Keratinocyte (primary cell): ENCODE results near the gene PRKCH. TPM values are rescaled to one million over a fixed set of nuclear protein-coding genes. Genes with fewer than 3 reads are reported as not detected.
"Not testable (repeated sequence)": the region's sequence is repeated elsewhere in the genome, so short reads cannot be mapped to it uniquely, and the experiment has no call there.

ENCODE experiments used
- DNase-seq: peaks from one replicate; pipeline ENCODE4 v3.0.0-alpha.2; 2011; ENCODE audit warnings: low read depth, missing footprints, low spot score
- FAIRE-seq: peaks from 2 replicates; lab custom pipeline; 2011; peaks lifted over from hg19 to GRCh38; lab: Jason Lieb, UNC
- H2AFZ ChIP-seq: 2 replicates; pipeline ENCODE4 v1.6.0; 2012; ENCODE audit warnings: low read length, control low read depth, inconsistent platforms; ENCODE audit not compliant: control insufficient read depth
- H3K27ac ChIP-seq: 2 replicates; pipeline ENCODE4 v1.5.1; 2011; ENCODE audit warnings: low read length; ENCODE audit not compliant: control insufficient read depth, insufficient read depth
- H3K27me3 ChIP-seq: 3 replicates; pipeline ENCODE4 v1.6.0; 2011; ENCODE audit warnings: low read length; ENCODE audit not compliant: control insufficient read depth, insufficient read depth; ENCODE audit errors: extremely low read depth
- H3K36me3 ChIP-seq, 2 experiments: 2 replicates in 1 of 2; 3 replicates in 1 of 2; pipeline ENCODE4 v1.5.1; 2011; ENCODE audit warnings: low read length in 2 of 2, mild to moderate bottlenecking in 1 of 2; ENCODE audit not compliant: control insufficient read depth in 2 of 2, insufficient read depth in 2 of 2; ENCODE audit errors: extremely low read depth in 1 of 2
- H3K4me1 ChIP-seq: 3 replicates; pipeline ENCODE4 v1.5.1; 2011; ENCODE audit warnings: low read length; ENCODE audit not compliant: control insufficient read depth, insufficient read depth; ENCODE audit errors: extremely low read depth
- H3K4me2 ChIP-seq: 3 replicates; pipeline ENCODE4 v1.6.0; 2011; ENCODE audit warnings: low read depth, low read length; ENCODE audit not compliant: control insufficient read depth, insufficient read depth; ENCODE audit errors: extremely low read depth
- H3K4me3 ChIP-seq, 3 experiments: fragments of 200-600 bp in 1 of 3; sonication (generic) in 1 of 3; 2 replicates in 2 of 3; 3 replicates in 1 of 3; pipeline ENCODE4 v1.5.1; 2011 to 2016; ENCODE audit warnings: low read length in 3 of 3, mild to moderate bottlenecking in 3 of 3, control low read depth in 2 of 3, inconsistent platforms in 1 of 3, low read depth in 1 of 3, mixed read lengths in 1 of 3, mixed run types in 1 of 3, moderate library complexity in 1 of 3; ENCODE audit not compliant: control insufficient read depth in 2 of 3, insufficient read depth in 2 of 3; ENCODE audit errors: extremely low read depth in 1 of 3
- H3K79me2 ChIP-seq: 2 replicates; pipeline ENCODE4 v1.6.0; 2012; ENCODE audit warnings: low read length; ENCODE audit not compliant: control insufficient read depth, insufficient read depth
- H3K9ac ChIP-seq: 3 replicates; pipeline ENCODE4 v1.6.0; 2011; ENCODE audit warnings: low read length; ENCODE audit not compliant: control insufficient read depth, insufficient read depth; ENCODE audit errors: extremely low read depth
- H3K9me1 ChIP-seq: 3 replicates; pipeline ENCODE4 v1.6.0; 2011; ENCODE audit warnings: low read length; ENCODE audit not compliant: control insufficient read depth, insufficient read depth; ENCODE audit errors: extremely low read depth
- H3K9me3 ChIP-seq: 2 replicates; pipeline ENCODE4 v1.5.1; 2012; ENCODE audit warnings: low read depth, low read length; ENCODE audit not compliant: control insufficient read depth
- H4K20me1 ChIP-seq: 3 replicates; pipeline ENCODE4 v1.6.0; 2011; ENCODE audit warnings: low read length; ENCODE audit not compliant: control insufficient read depth, insufficient read depth; ENCODE audit errors: extremely low read depth
- EZH2 ChIP-seq: IDR thresholded peaks from one replicate; pipeline ENCODE4 v1.6.1; 2012; ENCODE audit warnings: inconsistent platforms, mild to moderate bottlenecking, low read length, moderate library complexity
- dilution Hi-C: fragments of 300-500 bp; cut with MboI; formaldehyde crosslinking; loops from one replicate; pipeline ENCODE4 v1.7.0; 2020; ENCODE audit warnings: low sequenced_read_pairs; ENCODE audit not compliant: extremely low pct_ligation_motif_present
- polyA plus RNA-seq, 5 experiments: library from polyadenylated mRNA; depleted of rRNA in 3 of 5; stranded (reverse) in 3 of 5; stranded (forward) in 1 of 5; unstranded in 1 of 5; fragments of >200 nt; gene quantifications; 1 replicate in 1 of 5; 2 replicates in 3 of 5; 3 replicates in 1 of 5; pipeline versions ENCODE4 v1.2.1 to v1.2.3, GENCODE V29; 2011 to 2012; ENCODE audit warnings: missing spikeins in 2 of 5, low read depth in 1 of 5, low replicate concordance in 1 of 5
- TF ChIP-seq, protein P1 (sequence below), 3 experiments: IDR thresholded peaks in 1 of 3; conservative IDR thresholded peaks in 1 of 3; optimal IDR thresholded peaks in 1 of 3; 2 replicates in 2 of 3; 3 replicates in 1 of 3; pipeline versions ENCODE3 to v1.5.1; 2011; ENCODE audit warnings: low read length in 3 of 3, mild to moderate bottlenecking in 3 of 3, moderate library complexity in 2 of 3, control low read depth in 1 of 3, inconsistent platforms in 1 of 3; ENCODE audit not compliant: insufficient read depth in 2 of 3; ENCODE audit errors: extremely low read depth in 1 of 3

Gene PRKCH
- polyA plus RNA-seq, 1 donor (not counting 4 experiments of a cell fraction or from before 2014, with no cell fraction given), result 13.7 TPM

DNA sequence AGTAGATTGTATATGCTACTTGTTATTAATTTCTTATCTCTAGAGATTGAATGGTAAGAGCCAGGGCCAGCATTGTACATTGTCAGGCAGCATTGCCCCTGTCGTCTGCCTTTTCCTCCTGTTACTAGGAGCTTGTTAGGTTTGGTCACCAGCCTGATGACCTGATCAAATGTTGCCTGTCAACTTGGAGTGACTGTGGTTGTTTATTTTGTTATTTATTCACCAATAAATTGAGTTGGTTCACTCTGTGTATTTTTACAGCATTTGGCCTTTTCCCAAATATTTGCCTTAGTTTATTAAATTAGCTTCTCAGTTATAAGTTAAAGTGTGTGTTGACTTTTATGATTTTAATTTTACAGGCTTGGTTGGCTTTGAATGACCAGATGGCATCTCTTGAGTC, 88.4 kb downstream of the PRKCH start:
- Histone ChIP-seq H3K9ac (no peak overlapping the region), H3K27me3 (no peaks in the 10 kb centered on the region), H2AFZ (no peak overlapping the region), H3K4me2 (no peak overlapping the region), H3K9me3 (no peaks in the 10 kb centered on the region), H3K27ac (no peak overlapping the region), H3K4me1 (no peaks in the 10 kb centered on the region), H3K9me1 (no peaks in the 10 kb centered on the region), H4K20me1 (no peaks in the 10 kb centered on the region), H3K79me2 (peaks cover 1% of the 10 kb centered on the region), H3K36me3 (no peaks in the 10 kb centered on the region), H3K4me3 (no peak overlapping the region)
- DNase-seq, result no peak
- TF ChIP-seq, protein P1, sequence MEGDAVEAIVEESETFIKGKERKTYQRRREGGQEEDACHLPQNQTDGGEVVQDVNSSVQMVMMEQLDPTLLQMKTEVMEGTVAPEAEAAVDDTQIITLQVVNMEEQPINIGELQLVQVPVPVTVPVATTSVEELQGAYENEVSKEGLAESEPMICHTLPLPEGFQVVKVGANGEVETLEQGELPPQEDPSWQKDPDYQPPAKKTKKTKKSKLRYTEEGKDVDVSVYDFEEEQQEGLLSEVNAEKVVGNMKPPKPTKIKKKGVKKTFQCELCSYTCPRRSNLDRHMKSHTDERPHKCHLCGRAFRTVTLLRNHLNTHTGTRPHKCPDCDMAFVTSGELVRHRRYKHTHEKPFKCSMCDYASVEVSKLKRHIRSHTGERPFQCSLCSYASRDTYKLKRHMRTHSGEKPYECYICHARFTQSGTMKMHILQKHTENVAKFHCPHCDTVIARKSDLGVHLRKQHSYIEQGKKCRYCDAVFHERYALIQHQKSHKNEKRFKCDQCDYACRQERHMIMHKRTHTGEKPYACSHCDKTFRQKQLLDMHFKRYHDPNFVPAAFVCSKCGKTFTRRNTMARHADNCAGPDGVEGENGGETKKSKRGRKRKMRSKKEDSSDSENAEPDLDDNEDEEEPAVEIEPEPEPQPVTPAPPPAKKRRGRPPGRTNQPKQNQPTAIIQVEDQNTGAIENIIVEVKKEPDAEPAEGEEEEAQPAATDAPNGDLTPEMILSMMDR (optimal IDR thresholded peaks at IDR 0.05 in 1 of 3, IDR thresholded peaks at IDR 0.05 in 1 of 3, conservative IDR thresholded peaks at IDR 0.05 in 1 of 3; ENCODE audit: extremely low read depth in 1 of 3, insufficient read depth in 2 of 3, low read length in 3 of 3), result no peak
- no peak for TF ChIP-seq EZH2
- no peak for FAIRE-seq
- dilution Hi-C loops, result no loop called here

DNA sequence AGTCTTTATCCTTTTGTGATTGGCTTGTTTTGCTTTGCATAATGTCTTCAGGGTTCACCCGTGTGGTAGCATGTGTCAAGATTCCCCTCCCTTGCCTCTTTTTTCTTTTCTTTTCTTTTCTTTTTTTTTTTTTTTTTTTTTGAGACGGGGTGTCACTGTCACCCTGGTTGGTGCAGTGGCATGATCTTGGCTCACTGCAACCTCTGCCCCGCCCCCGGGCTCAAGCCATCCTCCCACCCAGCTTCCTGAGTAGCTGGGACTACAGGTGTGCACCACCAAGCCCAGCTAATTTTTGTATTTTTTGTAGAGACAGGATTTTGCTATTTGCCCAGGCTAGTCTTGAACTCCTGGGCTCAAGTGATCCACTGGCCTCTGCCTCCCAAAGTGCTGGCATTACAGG, 94.6 kb downstream of the PRKCH start:
- H2AFZ ChIP-seq, H3K27ac ChIP-seq, H3K9me1 ChIP-seq, H3K79me2 ChIP-seq, H3K27me3 ChIP-seq, dilution Hi-C loops, H4K20me1 ChIP-seq, DNase-seq, H3K4me2 ChIP-seq, H3K36me3 ChIP-seq, H3K9me3 ChIP-seq, H3K9ac ChIP-seq, H3K4me3 ChIP-seq, FAIRE-seq: not testable (repeated sequence)
- peaks cover 17% of the 10 kb centered on the region for H3K4me1 ChIP-seq

DNA sequence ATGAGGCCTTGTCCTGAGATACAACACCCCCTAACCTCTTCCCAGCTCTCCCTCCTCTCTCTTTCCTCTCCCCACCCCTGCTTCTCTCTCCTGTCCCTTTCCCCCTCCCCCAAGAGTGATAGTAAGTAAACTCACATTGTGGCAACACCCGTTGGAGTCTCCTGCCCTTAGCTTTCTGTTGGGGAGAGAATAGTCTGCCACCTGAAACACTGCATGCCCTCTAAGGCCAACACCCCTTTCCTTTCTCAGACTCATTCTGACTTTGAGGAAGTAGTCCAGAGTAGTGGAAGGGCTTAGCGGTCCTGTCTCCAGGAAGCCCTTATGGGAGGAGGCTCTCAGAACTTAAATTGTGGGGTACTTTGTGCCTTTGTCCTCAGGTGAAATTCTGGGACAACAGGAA, 95.2 kb downstream of the PRKCH start:
- Histone ChIP-seq H3K36me3 (no peaks in the 10 kb centered on the region), H3K4me3 (no peak overlapping the region), H3K9me3 (no peaks in the 10 kb centered on the region), H2AFZ (no peak overlapping the region), H3K4me2 (no peak overlapping the region), H3K79me2 (no peaks in the 10 kb centered on the region), H3K27ac (no peak overlapping the region), H4K20me1 (no peaks in the 10 kb centered on the region), H3K9ac (no peak overlapping the region), H3K9me1 (peaks cover 4% of the 10 kb centered on the region), H3K27me3 (no peaks in the 10 kb centered on the region), H3K4me1 (peaks cover 19% of the 10 kb centered on the region)
- FAIRE-seq (no peak), DNase-seq (no peak)
- dilution Hi-C loops, result no loop called here
- no peak for TF ChIP-seq EZH2
- TF ChIP-seq, protein P1 (optimal IDR thresholded peaks at IDR 0.05 in 1 of 3, IDR thresholded peaks at IDR 0.05 in 1 of 3, conservative IDR thresholded peaks at IDR 0.05 in 1 of 3; ENCODE audit: extremely low read depth in 1 of 3, insufficient read depth in 2 of 3, low read length in 3 of 3), result no peak
